Inflammatory macrophage (primary cell): Measurements from ENCODE around the gene SLC9A5.

ENCODE experiments used
- DNase-seq, 2 donors: peaks; one replicate each; pipeline ENCODE4 v3.0.0-alpha.2; 2020 to 2022

The SLC9A5 gene

GRCh38 chr16:67283039-67283825, 34.5 kb downstream of the SLC9A5 start:
- peak; percentile 48 to 74 for DNase-seq

GRCh38 chr16:67283826-67284555, 35.2 kb downstream of the SLC9A5 start:
- no peak for DNase-seq

- DNase-seq: no peak
Observed at GRCh38 chr16:67284699-67285646, 36.2 kb downstream of the SLC9A5 start.

- DNase-seq: no peak
Observed at GRCh38 chr16:67286441-67287235, 37.9 kb downstream of the SLC9A5 start.

GRCh38 chr16:67287960-67288359, 39.2 kb downstream of the SLC9A5 start:
- no peak for DNase-seq

GRCh38 chr16:67291461-67291860, 42.7 kb downstream of the SLC9A5 start:
- no peak for DNase-seq

GRCh38 chr16:67294171-67294757, 45.5 kb downstream of the SLC9A5 start:
- no peak for DNase-seq

GRCh38 chr16:67294938-67295361, 46.2 kb downstream of the SLC9A5 start:
- no peak for DNase-seq

GRCh38 chr16:67296420-67296819, 47.6 kb downstream of the SLC9A5 start:
- no peak for DNase-seq

- no peak for DNase-seq
Observed at GRCh38 chr16:67298277-67298676, 49.5 kb downstream of the SLC9A5 start.

- no peak for DNase-seq
Observed at GRCh38 chr16:67299269-67299668, 50.5 kb downstream of the SLC9A5 start.

- DNase-seq: no peak
Observed at GRCh38 chr16:67301080-67301782, 52.5 kb downstream of the SLC9A5 start.

- no peak for DNase-seq
Observed at GRCh38 chr16:67302076-67302475, 53.3 kb downstream of the SLC9A5 start.

GRCh38 chr16:67302970-67303369, 54.2 kb downstream of the SLC9A5 start:
- no peak for DNase-seq

- DNase-seq: no peak
Observed at GRCh38 chr16:67304020-67304419, 55.2 kb downstream of the SLC9A5 start.

GRCh38 chr16:67305216-67306071, 56.7 kb downstream of the SLC9A5 start:
- DNase-seq: no peak

- no peak for DNase-seq
Observed at GRCh38 chr16:67310561-67310960, 61.8 kb downstream of the SLC9A5 start.

- peak in 1 of 2 donors; percentile 7 for DNase-seq
Observed at GRCh38 chr16:67311607-67312488, 63.1 kb downstream of the SLC9A5 start.

GRCh38 chr16:67312719-67313118, 63.9 kb downstream of the SLC9A5 start:
- peak in 1 of 2 donors; percentile 11 for DNase-seq
